Fibroblast of peridontal ligament (primary cell): Measurements from ENCODE around the gene ZBTB17.
A peak's percentile ranks its signal among the peaks of the same experiment; 100 is the strongest.

ENCODE experiments used
- DNase-seq: peaks from one replicate; pipeline ENCODE4 v3.0.0-alpha.2; 2010; ENCODE audit errors: extremely low read depth

The ZBTB17 gene

DNA sequence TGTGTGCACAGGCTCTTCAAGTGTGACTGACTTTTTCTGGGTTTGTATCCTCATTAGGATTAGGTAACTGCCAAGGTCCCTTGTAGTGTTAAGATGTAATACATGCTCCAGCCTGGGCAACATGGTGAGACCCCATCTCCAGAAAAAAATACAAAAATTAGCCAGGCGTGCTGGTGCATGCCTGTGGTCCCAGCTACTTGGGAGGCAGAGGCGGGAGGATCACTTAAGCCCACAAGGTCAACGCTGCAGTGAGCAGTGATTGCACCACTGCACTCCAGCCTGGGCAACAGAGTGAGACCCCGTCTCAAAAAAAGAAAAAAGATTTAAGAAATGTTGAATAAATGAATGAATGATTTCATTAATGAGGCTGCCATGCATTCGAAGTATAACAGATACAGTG lies 15.1 kb downstream of the ZBTB17 start:
- DNase-seq: no peak

DNA sequence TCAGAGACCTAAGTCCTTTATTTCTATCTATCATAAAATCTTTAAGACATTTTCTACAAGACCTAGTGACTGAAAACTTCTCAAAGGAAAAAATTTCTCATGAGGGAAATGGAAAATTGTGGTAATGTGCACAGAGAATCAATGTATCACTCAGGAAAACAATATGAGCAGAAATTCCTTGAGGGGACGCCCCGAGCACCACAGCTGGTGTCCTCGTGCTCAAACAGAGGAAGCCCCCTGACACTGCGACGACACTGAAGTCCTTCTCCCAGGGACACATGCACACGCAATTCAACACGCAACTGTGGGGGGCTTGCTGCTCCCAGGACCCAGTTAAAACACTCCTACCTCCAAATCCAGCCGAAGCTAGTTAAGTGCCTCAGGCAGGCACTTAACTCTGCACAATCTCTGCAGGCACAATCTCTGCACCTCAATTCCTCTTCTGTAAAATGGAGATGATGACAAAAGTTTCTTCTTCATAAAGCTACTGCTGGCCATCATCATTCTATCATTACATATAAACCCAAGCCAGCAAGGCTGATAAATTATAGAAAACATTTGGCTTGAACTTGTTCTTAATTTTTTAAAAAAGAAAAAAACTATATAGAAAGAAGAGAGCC lies 16.0 kb downstream of the ZBTB17 start:
- DNase-seq: no peak

DNA sequence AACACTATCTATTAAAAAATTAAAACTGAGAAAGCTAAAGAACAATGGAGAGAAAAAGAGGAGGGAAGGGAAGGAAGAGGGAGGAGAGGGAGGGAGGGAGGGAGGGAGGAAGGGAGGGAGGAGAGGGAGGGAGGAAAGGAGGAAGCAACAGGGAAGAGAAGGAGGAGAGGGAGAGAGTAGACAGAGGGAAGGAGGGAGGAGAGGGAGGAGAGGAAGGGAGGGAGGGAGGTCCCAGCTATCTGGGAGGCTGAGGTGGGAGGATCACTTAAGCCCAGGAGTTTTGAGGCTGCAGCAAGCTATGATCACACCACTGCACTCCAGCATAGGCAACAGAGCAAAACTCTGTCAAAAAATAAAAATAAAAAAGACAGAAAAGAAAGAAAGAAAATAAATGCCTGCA lies 16.5 kb downstream of the ZBTB17 start:
- no peak for DNase-seq

DNA sequence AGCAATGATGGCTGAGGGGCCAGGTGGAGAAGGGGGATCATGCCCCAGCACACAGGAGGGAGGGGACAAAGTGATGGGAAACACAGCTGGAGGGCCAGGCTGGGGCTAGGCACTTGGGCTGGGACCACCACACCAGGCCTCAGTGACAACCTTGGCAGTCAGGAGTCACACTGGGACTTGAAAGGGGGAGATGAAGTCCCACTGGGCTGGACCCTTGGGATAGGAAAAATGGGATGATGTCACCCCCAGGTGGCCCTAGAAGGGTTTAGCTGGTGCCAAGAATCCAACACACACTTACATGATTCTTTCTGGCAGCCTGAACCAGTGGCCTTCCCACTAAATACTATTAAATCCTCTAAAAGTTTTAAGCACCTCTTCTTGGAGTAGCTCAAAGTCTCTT lies 17.1 kb downstream of the ZBTB17 start:
- DNase-seq: no peak

DNA sequence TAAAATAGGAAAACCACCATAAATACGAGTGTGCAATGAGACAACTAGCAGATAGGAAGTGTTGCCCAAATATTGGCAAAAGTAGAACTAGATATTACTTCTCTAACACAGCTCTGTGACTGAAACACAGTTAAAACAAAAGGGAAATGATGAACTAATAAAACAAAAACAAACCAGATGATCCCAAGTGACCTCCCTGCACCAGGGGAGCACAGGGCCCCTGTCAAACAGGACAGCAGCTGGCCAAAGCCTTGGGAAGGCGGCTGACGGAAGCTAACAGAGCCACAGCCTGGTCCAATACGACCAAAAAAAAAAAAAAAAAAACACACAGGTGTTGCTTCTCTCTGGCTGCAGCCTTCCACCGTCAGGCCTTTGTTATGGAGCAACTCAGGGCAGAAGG lies 17.8 kb downstream of the ZBTB17 start:
- DNase-seq: no peak

DNA sequence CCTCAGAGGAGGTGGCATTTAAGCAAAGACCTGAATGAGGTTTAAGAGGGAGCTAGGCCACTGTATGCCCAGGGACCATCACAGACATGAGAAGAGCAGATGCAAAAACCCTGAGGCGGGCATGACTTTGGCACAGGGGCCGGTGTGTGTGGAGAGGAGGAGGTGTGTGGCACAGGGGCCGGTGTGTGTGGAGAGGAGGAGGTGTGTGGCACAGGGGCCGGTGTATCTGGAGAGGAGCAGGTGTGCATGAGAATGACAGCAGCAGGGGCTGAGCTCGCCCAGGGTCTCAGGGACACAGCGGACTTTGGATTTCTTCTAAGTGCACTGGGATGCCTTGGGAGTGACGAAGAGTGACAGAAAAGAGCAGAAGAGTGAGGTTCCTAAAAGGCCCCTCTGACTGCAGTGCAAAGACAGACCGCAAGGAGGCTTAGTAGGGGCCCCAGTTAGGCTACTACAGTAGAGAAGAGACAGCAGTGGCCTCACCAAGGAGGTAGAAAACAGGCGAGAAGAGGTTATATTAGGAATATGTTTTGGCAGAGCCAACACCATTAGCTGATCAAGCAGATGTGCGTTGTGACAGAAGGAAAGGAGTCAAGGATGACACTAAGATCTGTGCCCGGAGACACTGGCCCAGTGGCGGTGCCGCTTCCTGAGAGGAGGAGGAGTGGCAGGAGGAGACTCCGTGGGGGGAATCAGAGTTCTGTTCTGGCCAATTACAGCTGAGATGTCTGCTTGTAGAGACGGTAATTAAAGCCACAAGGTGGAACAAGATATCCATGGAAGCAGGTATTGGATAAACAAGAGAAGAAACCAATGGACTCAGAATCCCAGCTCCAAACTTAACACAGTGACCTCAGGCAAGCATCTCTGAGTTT lies 18.4 kb downstream of the ZBTB17 start:
- no peak for DNase-seq

DNA sequence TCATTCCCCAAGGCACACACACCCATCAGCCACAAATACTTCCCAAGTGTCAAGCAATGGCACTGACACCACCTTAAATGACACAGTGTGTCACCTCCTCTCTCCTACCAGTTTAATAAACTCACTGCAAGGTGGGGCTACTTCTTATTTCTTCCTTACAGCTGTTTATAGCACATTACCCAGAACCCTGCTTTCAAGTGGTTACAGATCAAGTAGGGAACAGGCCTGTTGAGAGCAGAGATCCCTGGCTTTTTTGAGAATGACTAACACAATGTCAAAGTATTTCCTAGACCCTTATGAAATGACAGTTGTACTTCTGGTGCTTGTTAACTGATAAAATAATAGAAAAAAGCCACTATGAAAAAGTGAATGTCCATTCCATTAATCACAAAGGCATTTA lies 19.8 kb downstream of the ZBTB17 start:
- DNase-seq: peak; percentile 41

DNA sequence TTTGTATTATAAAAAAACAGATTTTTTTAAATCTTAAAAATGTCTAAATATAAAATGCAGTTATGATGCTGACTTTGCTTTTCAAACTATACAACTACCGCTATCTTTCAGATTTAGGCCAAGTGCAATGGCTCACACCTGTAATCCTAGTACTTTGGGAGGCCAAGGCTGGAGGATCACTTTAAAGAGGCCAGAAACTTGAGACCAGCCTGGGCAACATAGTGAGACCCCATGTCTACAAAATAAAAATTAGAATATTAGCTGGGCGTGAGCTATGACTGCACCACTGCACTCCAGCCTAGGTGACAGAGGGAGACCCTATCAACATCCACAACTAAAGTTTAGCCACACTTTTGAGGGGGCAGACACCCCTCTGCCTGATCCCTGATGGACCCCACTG lies 20.3 kb downstream of the ZBTB17 start:
- DNase-seq: no peak

DNA sequence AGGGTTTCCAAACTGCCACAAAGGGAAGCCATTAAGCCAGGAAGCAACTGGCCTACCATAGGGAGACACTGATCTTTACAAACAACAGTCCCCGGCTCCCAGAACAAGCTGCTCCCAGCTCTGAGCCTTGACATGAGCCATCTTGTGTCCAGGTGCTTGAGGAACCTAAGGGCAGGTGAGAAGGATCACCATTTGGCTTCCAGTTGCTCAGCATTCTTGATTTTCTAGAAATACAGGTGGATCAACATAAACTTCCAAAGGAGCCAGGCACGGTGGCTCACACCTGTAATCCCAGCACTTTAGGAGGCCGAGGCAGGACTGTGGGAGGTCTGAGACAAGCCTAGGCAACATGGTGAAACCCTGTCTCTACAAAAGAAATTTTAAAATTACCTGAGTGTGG lies 21.6 kb downstream of the ZBTB17 start:
- DNase-seq: no peak

DNA sequence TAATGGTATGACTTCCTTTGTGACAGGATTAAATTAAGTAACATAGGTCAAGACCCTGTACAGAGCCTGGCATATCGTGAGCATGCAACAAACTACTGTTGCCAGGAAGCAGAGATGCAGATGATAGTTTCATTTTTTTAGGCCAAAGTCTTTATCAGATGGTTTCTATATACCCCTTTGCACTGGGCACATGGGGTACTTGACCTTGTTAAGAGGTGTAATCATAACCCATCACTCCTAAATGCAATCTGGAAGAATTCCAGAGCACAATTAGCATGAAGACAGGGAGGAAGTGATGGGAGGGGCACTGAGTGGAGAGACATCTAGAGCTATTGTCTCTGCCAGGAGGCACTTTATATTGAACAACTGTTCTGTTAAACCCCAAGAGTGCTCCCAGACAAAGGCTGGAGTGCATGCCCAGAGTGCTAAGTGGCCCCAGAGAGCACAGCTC lies 22.1 kb downstream of the ZBTB17 start:
- DNase-seq: no peak

DNA sequence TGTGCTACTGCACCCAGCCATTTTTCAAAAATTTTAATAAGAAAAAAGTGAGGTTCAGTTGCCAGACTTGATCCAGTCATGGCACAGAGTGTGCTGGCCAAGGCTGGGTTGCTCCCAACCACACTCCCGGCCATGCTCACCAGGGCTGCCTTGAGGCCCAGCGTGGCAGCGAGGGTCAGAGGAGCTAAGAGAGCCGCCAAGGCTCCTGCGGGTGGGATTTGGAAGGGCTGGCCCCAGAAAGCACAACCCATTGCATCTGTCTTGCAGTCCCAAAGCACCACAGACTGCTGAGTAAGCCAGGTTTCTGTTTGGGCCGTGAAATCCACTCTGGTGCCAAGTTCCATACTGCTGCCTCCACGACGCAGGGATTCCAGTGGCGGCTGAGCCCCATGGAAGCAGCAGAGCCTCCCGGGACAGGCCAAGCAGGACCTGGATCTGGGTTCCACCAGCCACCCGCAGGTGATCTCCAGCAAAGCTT lies 22.6 kb downstream of the ZBTB17 start:
- no peak for DNase-seq

DNA sequence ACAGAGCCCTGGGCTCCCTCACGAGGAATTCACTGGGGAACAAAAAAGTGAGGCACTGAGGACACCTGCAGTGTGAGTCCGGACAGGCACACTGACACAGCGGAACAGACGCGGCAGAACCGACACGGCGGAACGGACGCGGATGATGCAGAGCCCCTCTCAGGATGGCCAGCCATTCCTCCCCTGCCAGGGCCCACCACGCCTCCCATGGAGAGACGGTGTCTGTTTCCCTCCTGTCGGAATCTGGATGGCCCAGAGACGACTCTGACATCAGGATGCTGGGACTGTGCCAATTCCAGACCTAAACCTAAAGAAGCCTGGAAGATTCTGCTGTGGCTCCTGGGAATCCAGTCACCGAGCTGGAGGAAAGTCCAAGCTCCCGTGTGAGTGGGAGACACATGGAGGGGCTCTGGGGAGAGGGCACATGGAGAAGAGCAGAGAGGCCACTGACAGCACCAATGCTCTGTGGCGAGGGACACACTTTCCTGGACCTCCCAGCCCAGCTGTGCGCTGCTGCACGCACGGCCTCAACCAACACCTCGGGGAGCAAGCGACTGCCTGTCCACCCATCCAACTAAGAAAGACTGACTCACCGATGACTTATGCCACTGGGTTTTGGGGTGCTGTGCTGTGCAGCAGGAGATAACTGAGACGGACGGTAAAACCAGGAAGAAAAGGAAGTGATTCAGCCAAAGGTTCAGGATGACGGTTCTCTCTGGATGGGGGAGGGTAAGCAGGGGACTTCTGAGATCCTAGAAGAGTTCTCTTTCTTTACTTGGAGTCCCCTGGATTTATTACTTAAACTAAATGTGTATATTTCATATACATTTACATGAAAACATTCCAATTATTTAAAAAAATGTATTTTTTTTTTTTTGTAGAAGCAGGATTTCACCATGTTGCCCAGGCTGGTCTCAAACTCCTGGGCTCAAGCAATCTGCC lies 23.3 kb downstream of the ZBTB17 start:
- DNase-seq: peak; percentile 62

DNA sequence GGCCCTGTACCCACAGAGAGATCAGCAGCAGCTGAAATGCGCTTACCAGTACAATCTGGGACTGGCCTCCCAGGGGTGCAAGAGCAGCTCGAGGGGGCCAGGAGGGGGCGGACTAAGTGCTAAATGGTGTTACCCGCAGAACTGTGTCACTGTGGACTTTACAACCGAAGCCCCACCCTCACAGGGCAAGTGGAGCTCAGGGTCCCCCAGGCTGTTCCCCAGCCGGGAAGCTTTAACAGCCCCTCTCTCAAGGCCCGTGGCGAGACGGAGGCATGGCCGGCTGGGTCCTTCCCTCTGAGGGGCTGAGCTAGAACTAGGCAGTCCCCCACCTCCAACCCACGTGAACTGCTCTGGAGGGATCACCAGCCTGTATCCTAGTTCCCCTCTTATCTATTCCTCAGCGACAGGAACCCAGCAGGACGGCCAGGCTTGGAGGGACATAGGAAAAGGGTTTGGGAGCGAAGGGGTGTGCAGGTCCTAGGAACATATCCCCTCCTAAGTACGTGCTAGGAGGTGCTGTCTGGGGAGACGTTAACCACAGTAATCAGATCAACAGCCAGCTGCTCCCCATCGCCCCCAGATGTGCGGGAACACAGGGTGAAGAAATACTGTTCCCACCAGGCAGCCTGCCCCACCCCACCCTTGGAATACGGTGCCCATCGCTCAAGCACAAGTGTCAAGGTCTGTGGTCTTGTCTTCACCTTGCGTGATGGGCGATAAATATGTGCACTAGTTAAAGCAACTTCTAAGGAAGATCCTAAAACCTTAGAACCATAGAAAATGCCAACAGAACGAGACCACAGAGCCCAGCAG lies 24.4 kb downstream of the ZBTB17 start:
- DNase-seq: peak; percentile 36

DNA sequence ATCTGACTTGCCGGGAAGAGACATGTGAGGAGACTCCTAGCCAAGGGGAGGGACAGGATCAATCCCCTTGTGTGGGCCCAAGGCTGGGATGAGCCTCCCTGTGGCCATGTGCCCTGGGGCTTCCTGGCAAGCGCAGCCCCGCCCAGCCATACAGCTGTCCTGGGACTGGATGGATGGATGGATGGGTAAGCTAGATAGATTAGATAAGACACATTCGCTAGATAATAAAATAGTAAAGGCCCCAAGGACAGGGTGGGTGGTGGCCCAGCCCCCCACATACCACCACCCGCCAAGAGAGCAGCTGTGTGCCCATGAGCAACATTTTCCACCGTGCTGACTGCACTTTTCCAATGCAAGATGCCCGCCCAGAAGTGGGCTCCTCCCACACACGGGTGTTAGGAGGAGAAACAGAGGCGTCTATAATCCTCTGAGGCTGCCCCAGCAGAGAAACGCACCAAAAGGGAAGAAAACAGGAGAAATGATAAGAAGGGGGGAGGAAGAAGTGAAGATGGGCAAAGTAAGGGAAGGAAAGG lies 25.1 kb downstream of the ZBTB17 start:
- peak; percentile 69 for DNase-seq

DNA sequence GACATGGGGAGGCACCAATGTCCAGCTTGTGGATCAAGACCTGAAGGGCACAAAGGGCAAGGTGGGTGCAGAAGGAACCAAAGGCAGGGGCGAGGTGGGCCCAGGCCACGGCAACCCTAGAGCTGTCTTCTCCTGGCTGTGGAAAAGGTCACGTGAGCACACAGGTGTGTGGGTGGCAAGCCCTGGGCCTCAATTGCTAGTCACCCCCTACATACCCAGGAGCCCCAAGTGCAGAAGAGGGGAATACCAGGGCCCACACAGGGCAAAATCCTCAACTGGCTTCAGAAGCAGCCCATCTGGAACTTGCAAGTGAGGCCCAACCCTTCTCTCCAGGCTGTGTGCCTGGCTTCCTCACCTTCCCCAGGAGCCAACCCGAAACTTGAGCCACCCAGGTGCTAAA lies 25.6 kb downstream of the ZBTB17 start:
- DNase-seq: no peak

DNA sequence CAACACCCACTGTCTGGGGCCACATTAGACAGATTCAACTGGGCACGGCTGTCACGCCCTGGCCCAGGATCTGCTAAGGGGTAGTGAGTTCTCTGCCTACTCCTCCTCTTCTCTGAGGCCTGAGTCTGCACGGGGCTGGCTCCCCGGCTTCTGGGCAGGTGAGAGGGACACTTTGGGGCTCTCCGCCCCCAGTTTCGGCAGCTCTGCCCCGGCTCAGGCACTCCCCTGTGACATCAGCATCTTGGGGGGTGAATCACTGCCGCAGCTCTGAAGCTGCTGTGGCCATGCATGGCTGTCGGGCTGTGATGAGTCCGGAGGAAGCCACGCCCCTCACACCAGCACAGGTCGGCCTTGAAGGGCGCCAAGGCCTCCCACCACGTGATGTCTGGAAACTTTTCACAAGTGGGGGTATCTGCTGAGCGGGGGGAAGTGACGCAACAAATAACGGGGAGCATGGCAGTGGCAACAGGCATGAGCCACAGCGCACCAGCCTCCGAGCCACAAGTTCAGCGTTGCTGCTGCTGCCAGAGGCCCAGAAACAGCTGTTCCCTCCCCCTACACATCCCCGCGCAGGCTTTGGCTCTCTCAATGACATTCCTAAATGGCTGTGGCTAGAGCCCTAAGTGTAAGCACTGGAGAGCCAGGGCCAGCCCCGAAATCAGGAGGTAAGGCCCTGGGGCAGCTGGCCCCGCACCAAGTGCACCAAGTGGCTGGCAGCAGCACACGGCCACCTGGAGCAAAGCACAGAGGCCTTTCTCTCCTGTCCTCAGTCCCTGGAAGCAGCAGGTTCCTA lies 26.3 kb downstream of the ZBTB17 start:
- peak; percentile 89 for DNase-seq

DNA sequence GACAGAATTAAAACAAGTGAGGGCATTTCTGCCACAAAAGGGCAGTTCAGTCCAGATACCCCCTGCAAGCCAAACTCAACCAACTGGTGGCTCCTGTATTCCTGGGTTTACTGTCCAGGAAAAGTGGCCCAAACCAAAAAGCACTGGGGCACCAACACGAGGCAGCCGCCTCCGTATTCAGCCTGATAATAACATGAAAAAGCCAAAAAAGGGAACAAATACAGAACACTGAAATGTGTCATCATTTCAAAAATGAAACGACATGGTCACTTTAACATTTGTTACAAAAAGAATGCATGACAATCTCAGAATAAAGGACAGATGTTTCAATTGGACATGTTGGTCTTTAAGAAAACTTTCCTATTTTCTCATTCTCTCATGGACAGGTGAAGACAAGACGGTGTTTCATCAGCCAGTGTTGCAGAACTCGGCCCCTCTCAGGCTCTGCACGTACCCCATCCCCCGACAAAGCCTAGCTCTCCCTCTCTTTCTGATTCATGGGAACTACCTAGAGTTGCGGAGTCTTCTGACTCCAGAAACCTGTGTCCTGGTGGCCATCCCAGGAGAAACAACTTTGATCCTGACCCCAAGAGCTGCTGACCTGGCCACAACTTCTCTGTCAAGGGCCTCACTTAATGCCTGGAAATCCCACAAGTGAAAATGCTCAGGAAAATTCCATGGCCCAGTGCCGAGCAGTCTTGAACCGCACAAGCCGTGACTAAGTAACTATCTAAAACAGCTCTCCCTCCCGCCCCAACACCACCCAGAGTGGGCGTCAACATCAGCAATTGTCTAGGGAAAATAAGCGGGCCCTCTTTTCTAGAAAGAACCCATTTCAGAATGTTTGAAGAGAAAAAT lies 27.1 kb downstream of the ZBTB17 start:
- peak; percentile 98 for DNase-seq

DNA sequence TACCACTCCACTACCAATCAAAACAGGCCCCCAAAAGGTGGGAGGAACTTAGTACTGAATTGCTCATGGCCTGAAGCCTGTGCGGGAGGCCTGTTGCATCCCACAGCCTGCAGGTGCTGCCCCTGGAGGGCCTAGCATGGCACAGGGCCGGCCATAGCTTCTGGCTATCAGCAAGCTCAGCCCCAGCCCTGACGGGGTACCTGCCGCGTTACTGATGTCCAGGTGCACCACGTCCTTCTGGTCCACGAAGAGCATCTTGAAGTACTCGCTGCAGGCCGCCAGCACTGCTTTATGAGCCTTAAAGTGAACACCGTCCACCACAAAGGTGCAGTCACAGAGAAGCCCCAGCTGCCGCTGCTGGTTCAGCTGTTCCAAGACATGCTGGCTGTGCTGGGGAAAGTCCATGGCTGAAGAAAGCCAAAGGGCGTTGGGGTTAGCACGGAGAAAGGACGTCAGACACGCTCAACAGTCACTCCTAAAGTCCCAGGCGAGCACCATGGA lies 27.8 kb downstream of the ZBTB17 start:
- DNase-seq: no peak
